HG03045 (cell line): ENCODE measurements around the gene SERPING1.
A peak's percentile ranks its signal among the peaks of the same experiment; 100 is the strongest.
"Not testable (repeated sequence)": the region's sequence is repeated elsewhere in the genome, so short reads cannot be mapped to it uniquely, and the experiment has no call there.

Experiments
- ATAC-seq: cut with Tn5 transposase; IDR thresholded peaks from one replicate; pipeline ENCODE4 v1.9.1; 2021; ENCODE audit warnings: mild to moderate bottlenecking, moderate library complexity; ENCODE audit not compliant: unreplicated experiment

The SERPING1 gene

GRCh38 chr11:57652230-57652629 lies 54.7 kb downstream of the SERPING1 start:
- not testable (repeated sequence) for ATAC-seq

DNA sequence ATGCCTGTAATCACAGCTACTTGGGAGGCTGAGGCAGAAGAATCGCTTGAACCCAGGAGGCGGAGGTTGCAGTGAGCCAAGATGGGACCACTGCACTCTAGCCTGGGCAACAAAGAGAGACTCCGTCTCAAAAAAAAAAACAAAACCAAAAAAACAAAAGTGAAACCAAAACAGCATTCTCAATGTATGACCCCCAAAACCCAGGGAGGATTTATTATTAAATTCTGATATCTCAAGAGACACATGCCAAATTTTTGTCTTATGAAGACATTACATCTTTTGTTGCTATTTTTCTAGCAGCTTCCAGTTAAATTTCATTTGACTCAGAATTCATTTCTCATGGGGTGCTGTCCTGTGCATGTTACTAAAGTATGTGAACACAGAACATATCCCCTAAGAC lies 55.2 kb downstream of the SERPING1 start:
- ATAC-seq: no peak

GRCh38 chr11:57653163-57653562 lies 55.7 kb downstream of the SERPING1 start:
- no peak for ATAC-seq

DNA sequence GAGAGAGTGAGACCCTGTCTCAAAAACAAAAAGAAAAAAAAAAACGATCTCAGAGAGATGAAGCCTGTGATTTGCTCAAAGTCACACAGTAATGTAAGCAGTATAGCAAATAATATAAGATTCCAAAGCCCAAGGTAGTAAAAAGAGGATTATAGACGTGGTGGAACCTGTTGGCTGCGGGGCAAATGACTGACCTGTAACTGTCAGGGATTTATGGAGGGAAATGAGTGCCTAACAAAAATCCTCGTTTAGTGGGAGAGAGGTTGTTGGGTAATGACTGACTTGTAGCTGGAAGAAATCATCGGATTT lies 59.4 kb downstream of the SERPING1 start:
- no peak for ATAC-seq

GRCh38 chr11:57657194-57658022 lies 59.9 kb downstream of the SERPING1 start, which contains the start of gene CLP1:
CLP1 (plus strand) TSS chr11:57657762; CDS start chr11:57659477, 1,715 bp downstream.
- ATAC-seq: peak; percentile 99

GRCh38 chr11:57658023-57658361 lies 60.5 kb downstream of the SERPING1 start:
- ATAC-seq: no peak

DNA sequence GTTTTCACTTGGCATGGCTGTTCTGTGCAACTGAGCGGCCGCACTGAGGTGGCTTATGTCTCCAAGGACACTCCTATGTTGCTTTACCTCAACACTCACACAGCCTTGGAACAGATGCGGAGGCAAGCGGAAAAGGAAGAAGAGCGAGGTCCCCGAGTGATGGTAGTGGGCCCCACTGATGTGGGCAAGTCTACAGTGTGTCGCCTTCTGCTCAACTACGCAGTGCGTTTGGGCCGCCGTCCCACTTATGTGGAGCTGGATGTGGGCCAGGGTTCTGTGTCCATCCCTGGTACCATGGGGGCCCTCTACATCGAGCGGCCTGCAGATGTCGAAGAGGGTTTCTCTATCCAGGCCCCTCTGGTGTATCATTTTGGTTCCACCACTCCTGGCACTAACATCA lies 62.2 kb downstream of the SERPING1 start:
- ATAC-seq: no peak

DNA sequence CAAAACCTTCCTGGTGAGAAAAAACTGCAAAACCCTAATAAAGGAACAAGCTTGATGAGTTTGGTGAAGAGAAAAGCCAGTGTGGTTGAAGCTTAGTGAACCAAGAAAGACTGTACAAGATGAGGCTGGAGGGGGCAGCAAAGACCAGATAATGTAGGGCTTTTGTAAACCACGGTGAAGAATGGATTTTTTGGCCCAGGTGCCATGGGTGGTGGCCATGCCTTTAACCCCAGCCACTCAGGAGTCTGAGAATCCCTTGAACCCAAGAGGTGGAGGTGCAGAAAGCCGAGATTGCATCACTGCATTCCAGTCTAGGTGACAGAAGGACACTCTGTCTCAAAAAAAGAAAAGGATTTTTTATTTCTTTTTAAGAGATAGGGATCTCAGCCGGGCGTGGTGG lies 65.4 kb downstream of the SERPING1 start:
- no peak for ATAC-seq

DNA sequence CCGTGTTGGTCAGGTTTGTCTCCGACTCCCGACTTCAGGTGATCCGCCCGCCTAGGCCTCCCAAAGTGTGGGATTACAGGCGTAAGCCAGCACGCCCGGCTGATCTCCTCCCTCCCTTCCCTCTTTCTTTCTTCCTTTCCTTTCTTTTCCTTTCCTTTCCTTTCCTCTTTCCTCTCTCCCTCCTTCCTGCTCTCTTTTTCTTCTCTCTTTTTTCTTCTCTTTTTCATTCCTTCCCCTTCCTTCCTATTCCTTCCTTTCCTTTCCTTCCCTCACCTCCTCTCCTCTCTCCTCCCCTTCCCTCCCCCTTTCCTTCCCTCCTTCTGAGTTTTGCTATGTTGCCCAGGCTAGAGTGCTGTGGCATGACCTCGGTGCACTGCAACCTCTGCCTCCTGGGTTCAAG lies 66.5 kb downstream of the SERPING1 start:
- no peak for ATAC-seq
